NCI-H748 (cell line): Measurements from ENCODE around the gene ABCC5.

ENCODE experiments used
- DNase-seq: peaks from one replicate; lab custom pipeline; 2025; ENCODE audit not compliant: unreplicated experiment; lab: John Stamatoyannopoulos, UW

ABCC5 gene

DNA sequence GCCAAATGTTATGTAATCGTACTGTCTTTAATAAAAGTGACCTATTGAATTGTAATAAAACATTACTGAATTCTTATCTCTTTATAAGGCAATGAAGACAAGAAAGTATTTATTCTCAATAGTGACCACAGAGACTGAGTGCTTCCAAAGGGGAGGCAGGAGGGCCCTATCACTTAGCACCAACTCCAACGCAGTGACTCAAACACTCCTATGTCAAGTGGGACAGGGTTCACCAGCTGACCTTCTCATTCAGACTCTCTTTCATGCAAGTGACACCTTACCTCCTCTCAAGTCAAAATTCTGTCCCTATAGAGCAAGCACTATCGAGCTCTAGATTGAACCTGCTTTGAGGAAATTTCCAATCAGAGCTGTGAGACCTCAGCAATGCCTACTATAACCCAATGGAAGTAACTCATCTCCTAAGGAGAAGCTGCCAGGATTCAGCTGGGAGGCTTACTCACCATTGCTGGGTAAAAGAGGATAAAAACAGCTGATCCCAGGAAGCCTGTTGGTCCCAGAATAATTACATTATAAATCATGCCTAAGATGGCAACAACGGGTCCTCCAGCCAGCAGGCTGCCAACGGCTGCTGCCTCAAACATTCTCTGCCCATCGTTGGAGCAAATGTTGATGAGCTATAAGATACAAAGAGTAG is 35.6 kb downstream of the ABCC5 start:
- no peak for DNase-seq

DNA sequence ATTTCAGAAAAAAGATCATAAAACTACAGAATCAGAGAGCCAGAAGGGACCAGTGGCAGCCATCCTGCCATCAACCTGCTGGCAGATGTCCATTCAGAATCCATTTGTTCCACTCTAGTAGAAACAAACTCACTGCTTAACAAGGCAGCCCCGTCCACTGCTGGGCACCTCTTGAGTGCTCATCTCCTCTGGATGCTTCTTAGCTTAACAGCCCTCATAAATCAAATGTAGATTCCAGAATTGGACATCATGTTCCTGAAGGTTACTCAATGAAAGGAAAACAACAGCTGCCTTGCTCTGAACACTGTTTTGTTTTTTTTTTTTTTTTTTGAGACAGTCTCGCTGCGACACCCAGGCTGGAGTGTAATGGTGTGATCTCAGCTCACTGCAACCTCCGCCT is 37.3 kb downstream of the ABCC5 start:
- no peak for DNase-seq

DNA sequence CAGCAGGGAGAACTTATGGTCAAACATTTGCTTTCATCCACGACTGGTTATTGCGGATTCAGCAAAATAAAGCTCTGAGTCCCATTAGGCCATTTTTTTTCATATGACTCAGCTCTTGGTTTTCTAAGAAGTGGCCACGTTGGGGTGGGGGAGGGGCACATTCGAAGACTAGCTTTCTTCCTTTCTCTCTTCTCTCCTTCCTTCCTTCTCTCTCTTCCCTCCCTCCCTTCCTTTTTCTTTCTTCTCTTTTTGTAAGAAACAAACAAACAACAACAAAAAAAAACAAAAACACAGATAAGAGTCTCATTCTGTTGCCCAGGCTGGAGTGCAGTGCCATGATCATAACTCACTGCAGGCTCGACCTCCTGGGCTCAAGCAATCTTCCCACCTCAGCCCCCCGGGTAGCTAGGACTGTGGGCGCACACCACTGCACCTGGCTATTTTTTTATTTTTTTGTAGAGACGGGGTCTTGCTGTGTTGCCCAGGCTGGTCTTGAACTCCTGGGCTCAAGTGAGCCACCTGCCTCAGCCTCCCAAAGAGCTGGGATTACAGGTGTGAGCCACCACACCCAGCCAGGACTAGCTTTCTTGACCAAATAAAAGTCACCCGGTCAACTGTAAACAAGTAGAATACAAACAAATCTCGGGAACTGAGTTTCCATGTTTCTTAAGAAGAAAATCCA is 41.6 kb downstream of the ABCC5 start:
- no peak for DNase-seq

DNA sequence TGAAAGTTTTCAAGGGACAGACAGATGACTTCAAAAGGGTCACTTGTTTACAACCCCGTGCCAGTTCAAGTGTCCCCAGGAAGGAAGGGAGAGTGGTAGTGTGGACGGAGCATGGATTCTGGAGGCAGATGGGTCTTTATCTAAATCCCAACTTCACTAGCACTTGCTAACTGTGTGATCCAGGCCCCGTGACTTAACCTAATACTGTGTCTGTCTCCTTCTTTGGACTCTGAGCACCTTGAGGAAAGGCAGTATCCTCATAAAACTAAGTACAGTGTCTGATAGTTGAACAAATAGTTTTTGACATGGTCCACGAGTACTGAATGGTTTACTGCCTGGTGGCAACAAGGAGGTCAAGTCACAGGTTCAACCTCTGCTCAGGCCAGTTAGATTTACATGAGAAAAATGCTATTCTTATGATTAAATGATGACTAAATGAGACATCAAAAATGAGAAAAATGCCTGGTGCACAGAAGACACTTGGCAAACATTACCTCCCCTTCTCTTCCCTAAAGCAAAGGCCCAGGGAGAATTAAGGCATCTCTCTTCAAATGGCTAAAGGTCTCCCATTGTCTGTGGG is 48.9 kb downstream of the ABCC5 start:
- no peak for DNase-seq

DNA sequence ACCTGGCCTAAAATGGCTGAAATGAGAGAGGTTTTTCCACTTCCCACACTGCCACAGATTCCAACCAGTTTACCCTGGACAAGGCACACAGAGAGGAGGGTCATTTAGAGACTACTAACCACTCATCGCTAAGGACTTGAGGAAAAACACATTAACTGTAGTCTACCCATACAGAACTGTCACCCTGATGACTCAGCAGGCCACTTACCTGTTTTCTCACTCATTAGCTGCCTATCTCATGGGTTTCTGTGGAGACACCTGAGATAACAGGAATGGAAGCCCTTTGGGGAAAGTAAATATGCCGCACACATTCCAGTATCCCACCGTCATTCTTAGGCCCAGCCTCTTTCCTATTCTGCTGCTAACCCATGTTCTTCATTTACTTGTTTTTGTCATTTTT is 50.0 kb downstream of the ABCC5 start:
- DNase-seq, result no peak

DNA sequence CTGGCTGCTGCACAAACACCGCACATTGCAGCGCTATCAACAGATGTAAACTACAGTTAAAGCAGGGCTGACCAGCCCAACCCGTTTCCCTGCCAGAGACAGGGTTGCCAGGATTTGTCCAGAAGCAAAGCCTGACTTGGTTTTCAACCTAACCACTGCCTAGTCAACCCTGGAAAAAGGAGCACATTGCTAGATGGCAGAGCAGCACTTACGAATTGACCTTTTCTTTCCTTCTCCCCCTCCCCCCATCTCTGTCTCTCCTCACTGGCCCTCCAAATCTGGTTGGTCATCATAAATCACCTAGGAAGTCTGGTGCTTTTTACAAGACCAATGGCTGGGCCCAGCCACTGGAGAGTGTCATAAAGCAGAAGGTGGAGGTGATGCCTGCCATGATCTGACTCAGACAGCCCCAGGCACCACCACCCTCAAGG is 51.3 kb downstream of the ABCC5 start:
- DNase-seq, result no peak

DNA sequence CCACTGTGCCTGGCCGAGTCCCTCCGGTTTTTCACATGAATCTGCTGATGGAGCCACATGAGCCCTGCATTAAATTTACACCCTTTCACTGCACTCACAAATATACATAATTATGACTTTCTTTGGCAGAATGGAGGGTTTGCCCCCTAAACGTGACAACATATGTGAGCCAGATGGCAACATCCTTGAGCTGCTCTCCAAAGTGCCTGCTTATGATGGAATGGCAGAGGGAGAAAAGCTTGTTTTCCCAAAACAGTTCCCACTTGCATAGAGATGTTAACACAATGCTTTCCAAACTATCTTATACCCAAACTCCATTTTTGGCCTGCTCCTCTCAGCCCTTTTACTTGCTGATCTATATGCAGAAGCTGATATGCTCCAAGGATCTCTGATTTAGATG is 54.9 kb downstream of the ABCC5 start:
- no peak for DNase-seq

DNA sequence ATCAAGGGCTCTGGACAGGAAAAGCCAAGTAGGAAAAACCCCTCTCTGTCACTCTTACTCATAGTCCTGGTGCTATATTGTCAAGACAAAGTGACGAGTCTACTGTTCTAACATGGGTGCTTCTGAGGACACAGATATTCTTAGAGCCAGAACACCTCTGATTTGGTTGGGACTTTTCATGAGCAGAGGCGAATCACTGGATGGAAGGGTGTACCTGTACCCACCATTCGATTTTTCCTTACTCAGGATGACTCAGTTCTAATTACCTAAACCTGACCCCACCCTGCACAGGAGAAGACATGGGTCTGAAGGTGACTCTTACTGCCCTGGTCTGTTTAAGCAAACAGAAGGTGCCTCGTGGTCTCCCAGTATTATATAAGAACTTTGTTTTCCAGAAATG is 58.5 kb downstream of the ABCC5 start:
- DNase-seq, result no peak

DNA sequence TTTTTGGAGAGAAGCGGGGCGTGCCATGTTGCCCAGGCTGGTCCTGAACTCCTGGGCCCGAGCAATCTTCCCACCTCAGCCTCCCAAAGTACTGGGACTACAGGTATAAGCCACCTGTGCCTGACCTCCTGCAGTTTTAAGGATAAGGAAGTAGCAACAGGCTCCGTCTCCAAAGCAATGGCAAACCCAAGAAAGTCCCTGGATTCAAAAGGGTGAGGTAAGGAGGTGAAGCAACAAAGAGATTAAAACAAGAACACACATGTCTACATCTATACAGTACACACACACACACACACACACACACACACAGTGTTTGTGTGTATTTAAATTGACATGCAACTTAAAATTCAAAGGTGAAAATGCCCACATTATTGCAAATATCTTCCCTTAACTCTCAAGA is 58.9 kb downstream of the ABCC5 start:
- DNase-seq, result no peak

DNA sequence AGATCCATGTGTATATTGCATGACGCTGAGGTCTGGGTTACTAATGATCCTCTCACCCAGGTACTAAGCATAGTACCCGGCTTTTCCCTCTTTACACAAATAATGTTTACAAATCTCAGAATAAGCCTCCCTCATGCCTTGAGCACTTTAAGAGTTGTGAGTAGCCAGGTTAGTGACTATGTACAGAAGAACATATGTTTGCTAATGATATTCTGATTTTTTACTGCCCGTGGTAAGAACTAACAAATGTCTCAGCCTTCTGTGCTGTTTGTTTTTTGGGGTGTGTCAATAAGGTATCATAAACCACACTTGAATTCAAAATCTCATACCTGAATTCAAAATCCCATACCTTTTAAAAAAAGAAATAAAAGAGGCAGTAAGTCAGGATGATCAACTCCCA is 59.5 kb downstream of the ABCC5 start:
- DNase-seq, result no peak

DNA sequence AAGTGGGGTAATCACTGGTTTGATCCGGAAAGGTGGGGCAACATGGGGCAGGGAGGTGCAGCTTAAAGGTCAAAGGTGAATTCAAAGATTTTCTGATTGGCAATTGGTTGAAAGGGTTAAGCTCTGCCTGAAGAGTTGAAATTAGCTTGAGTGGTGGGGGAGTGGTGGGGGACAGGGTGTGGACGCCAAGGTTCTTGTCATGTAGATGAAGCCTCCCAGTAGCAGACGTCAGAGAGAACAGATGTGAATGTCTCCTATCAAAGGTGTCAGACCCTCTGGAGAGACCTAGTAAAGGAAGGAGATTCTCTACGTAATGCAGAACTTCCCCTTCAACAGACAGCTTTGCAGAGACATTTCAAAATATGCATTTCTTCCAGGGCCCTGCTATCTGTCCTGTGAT is 62.8 kb downstream of the ABCC5 start:
- no peak for DNase-seq

DNA sequence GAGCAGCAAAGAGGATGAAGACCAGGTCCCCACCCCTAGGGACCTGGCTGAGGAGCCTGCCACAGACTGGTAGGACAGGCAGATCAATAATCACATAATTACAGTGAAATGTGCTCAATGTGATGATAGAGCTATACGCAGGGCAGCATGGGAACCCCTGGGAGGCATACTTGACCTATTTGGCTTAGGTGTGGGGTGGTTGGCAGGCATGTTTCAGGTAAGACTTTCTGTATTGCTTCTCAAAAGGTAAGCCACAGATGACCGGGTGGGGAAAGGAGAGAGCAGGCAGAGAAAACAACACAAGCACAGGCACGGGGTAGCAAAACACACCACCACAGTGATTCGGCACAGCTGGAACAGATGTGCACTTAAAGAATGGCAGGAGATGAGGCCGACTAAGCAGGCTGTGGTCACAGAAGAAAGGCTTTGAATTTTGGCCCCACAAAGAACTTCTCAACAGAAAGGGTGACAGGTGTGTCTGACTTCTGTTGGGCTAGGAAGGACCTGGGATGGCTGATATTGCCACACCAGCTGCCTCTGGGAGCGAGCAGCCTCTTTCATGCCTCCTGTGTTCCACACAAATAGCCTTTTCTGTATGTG is 64.1 kb downstream of the ABCC5 start:
- DNase-seq, result no peak

DNA sequence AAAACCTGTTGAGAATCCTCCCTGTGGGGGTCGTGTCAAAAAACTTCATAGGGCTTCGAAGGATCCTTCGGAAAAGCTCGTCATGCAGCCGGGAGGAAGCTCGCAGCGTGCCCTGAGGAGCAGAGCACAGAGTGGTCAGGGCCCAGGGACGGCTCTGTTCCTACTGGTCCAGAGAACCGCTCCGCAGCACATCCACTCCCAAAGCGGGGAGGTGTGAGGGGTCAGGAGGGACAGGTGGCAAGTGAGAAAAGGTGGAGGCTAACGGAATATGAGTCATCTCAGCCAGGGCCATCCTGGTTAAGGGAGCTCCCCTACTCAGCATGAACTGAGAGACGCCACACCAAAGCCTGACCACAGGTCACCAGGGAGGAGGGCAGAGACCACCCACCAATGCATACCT is 66.2 kb downstream of the ABCC5 start:
- no peak for DNase-seq

DNA sequence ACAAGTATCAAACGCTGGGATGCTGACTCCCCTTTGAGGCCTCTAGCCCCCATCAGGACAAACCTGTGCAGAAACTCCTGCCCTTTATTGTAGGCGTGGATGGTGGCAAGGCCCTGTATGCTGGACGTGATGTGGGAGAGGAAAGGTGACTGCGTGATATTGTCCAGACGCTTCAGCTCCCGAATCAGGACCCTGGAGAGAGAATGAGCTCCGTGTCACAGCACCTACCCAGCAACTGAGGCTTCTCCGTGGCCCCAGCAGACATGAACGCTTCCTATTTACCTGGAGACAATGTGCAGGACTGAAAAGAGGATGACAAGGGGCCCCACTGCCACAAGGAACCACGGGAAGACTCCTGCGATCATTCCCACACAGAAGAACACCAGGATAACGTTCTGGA is 68.0 kb downstream of the ABCC5 start:
- DNase-seq, result no peak

DNA sequence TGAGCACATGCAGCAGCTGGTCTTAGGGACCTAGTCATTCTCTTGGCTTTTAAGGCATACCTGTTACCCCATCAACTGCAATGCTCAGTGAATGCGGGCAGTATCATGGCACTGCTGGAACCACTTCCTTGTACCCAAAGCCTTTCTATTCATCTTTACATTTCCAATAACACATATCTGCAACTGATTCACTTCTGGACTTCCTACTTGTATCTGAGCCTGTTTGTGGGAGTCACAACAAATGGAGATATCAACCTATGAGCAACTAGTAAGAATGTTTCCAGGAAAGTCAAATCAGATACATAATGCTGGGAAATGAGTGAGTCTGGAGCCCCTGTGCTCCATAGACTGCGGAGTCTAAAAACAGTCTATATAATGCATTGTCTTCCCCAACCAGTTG is 71.6 kb downstream of the ABCC5 start:
- DNase-seq, result no peak

DNA sequence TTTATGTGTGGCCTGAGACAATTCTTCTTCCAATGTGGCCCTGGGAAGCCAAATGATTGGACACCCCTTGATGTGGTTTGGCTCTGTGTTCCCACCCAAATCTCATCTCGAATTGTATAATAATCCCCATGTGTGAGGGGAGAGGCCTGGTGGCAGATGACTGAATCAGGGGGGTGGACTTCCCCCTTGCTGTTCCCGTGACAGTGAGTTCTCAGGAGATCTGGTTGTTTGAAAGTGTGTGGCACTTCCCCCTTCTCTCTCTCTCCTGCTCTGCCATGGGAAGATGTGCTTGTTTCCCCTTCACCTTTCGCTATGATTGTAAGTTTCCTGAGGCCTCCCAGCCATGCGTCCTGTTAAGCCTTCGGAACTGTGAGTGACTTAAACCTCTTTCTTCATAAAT is 72.9 kb downstream of the ABCC5 start:
- DNase-seq, result no peak

DNA sequence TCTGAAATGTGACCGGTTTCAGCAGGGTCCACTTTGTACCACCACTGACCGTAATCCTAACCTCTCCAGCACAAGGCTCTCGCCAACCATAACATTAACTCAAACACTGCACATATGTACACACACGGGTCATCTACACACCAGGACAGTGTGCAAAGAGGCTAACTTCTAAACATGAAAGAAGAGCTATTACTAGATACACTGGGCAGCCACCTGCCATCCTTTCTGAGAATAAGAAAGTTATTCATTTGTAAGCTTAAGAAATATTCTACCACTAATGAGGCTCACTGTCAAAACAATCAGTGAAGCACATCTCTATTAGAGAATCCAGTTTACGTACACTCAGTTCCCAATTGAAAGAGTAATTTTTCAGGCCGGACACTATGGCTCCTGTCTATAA is 73.9 kb downstream of the ABCC5 start:
- no peak for DNase-seq

DNA sequence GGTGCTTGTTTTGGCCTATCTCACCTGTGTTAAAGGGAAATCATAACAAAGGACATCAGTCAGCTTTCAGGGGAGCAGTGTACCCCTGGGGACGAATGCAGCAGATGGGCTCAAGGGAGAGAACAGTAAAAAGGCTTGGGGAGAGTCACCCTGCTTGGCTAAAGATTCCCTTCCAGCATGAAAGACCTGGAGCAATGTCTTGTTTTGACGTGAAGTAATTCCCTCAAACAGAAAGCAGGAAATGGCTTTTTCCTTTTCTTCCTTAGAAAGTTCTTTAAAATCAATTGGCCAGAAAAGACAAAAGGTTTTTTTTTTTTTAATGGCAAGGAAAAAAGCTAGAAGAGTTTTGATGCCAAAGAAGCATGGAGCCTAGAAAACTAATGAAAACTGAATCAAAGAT is 76.5 kb downstream of the ABCC5 start:
- DNase-seq, result no peak

DNA sequence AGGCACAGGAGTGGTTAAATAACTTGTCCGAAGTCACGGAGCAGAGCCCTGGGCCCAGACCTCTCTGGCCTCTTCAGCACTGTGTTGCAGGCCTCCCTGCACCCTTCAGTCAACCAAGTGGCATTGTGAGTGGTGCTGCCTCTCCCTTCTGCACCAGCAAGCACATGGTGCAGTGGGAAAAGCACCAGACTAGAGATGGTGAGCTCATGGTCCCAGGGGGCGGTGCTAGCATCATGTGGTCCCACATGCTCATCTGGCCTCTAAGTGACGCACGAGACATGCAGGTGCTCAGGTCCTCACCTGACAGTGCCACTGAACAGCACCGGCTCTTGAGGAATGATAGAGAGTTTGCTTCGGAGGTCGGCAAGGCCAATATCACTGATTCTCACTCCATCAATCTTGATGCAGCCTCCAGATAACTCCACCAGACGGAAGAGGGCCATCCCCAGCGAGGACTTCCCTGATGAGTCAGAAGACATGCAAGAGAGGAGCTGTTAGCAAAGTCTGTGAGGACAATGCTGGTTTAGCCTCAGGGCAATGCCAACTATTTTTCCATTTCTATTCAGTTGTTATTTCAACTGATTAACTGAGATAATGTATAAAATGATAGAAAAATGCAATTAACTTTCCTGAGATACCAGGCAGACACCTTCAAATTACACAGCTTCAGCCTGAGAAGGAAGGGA is 79.9 kb downstream of the ABCC5 start:
- no peak for DNase-seq

DNA sequence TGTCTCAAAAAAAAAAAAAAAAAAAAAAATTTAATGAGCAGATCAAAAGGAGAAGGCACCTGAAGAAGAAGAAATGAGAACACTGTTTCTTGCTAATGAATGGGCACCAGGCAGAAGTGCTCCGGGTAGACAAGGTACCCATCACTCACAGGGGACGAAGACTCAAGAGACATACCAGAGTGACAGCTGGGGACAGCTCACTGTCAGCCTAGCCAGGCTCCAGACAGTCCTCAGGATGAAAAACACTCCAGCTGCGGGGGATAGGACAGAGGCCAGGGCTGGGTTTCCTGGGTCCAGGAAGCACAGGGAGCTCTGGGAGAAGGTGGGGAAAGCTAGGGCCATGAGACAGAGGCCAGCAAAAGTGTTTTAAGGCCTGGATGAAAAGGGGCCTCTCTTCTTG is 84.5 kb downstream of the ABCC5 start:
- DNase-seq, result no peak

DNA sequence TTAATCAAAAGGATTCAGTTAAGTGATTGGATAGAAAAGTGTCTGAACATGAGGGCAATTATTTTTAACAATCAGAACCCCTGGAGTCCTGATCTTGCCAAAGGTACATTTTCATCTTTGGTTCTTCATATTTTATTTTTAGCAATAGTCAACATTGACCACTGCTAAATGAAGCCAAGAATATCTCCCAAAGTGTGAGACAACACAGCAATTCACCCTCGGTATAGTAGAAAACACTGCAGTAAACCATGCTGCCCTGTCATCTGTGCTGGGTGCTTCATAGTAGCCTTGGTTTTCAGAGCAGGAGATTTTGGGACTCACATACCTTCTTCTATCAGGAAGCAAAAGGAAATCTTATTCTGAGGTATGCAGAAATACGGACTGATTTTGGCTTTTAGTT is 85.8 kb downstream of the ABCC5 start:
- no peak for DNase-seq

DNA sequence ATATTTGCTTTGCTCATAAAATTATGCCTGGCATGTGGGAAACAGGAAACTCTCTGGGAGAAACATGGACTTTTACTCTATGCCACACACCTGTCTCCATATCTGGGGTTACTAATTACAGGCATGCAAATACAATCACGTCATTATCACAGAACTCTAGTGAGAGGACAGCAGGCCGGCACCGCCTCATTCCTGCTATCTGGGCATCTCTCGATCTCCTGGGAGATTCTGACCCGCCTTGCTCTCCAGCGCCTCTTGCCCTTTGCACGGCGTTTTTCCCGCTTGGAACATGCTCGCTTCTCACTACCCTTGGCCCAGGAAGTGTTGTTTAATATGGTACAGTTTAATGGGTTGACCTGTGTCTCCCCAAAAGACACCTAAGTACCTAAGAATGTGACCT is 87.6 kb downstream of the ABCC5 start:
- no peak for DNase-seq
